Activated CD8-positive, alpha-beta T cell treated with anti-CD3 and anti-CD28 coated beads, Interleukin-2, amount 10 ng/mL, durations not matched to agents 7 days and 5 days (primary cell): Measurements from ENCODE around the gene MAPKBP1. TPM values are rescaled to one million over a fixed set of nuclear protein-coding genes. Genes with fewer than 3 reads are reported as not detected.
"Not testable (repeated sequence)": the region's sequence is repeated elsewhere in the genome, so short reads cannot be mapped to it uniquely, and the experiment has no call there.

Experiments
- ATAC-seq: fragments of 150-1000 bp; cut with Tn5 transposase; one replicate; pipeline ENCODE4 v1.10.0; 2021; ENCODE audit warnings: moderate library complexity
- CTCF ChIA-PET: fragments of 350-600 bp; sonication (Branson Sonifier 250); formaldehyde crosslinking; loops from one replicate; lab custom pipeline; 2021; ENCODE audit warnings: antibody characterized with exemption; lab: Charles Lee
- POLR2A ChIA-PET: fragments of 350-600 bp; sonication (Branson Sonifier 250); formaldehyde crosslinking; loops from one replicate; lab custom pipeline; 2021; ENCODE audit warnings: antibody characterized with exemption; lab: Charles Lee
- DNase-seq: peaks from one replicate; pipeline ENCODE4 v3.0.0-alpha.2; 2020
- H3K27ac Mint-ChIP-seq: one replicate; pipeline ENCODE4 v1.8.0; 2021; ENCODE audit warnings: mild to moderate bottlenecking, mixed read lengths
- H3K27me3 Mint-ChIP-seq: one replicate; pipeline ENCODE4 v1.8.0; 2021; ENCODE audit warnings: low read depth, mixed read lengths
- H3K36me3 Mint-ChIP-seq: one replicate; pipeline ENCODE4 v1.8.0; 2021; ENCODE audit warnings: low read depth, mixed read lengths
- H3K4me1 Mint-ChIP-seq: one replicate; pipeline ENCODE4 v1.8.0; 2021; ENCODE audit warnings: low read depth, mixed read lengths
- H3K4me3 Mint-ChIP-seq: one replicate; pipeline ENCODE4 v1.8.0; 2021; ENCODE audit warnings: mild to moderate bottlenecking, mixed read lengths
- H3K9me3 Mint-ChIP-seq: one replicate; pipeline ENCODE4 v1.8.0; 2022; ENCODE audit warnings: mixed read lengths; ENCODE audit not compliant: insufficient read depth
- total RNA-seq, 2 experiments: library from RNA; stranded (reverse); gene quantifications; one replicate each; pipeline ENCODE4 v1.2.3, GENCODE V29; 2021

MAPKBP1 gene
- total RNA-seq, 2 experiments from 2014 or later = 30.4 to 30.9 TPM

DNA sequence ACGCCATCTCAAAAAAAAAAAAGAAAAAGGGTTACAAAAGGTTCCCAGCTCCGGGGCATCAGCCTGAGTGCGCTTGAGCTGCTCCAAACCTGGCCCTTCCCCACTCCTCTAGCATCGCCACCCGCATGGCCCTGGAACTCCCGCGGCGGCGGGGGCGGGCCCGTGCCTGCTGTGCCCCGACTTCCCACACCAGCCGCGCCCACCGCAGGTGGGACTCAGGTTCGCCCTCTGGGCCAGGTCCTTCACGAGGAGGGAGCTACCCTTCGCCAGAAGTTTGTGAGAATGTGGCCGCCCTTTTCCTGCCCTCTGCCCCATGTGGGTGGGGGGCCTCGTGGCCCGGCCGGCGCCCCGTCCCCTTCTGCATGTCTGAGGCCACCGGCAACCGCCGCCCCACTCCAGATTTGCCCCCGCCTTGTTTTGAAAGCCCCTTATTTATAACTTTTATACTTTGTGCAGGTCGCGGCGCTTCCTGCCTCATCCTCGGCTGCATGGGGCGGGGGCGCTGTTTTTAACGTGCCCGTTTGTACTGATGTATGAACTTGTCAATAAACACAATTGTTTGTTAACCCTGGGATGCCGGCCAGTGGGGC, 53.1 kb downstream of the MAPKBP1 start:
- DNase-seq = peak; percentile 32
- H3K4me3 Mint-ChIP-seq = peak overlapping the region; percentile 86
- peaks cover 42% of the 10 kb centered on the region for H3K4me1 Mint-ChIP-seq
- peak overlapping the region; percentile 87 for H3K27ac Mint-ChIP-seq
- ATAC-seq = peak; percentile 4
- ChIA-PET CTCF (interaction anchor here (0.8 to 4.1 kb wide), 4 partner anchors 17 to 109 kb away, joined by 4 to 23 read pairs (median 6); partner anchors contain the start of gene MAPKBP1), POLR2A (interaction anchor here (0.8 to 1.6 kb wide), 2 partner anchors 26 to 54 kb away, joined by 3 read pairs; partner anchors contain the start of gene MAPKBP1)
- H3K36me3 Mint-ChIP-seq = peaks cover 19% of the 10 kb centered on the region
- no peaks in the 10 kb centered on the region for H3K27me3 Mint-ChIP-seq
- H3K9me3 Mint-ChIP-seq = no peaks in the 10 kb centered on the region

DNA sequence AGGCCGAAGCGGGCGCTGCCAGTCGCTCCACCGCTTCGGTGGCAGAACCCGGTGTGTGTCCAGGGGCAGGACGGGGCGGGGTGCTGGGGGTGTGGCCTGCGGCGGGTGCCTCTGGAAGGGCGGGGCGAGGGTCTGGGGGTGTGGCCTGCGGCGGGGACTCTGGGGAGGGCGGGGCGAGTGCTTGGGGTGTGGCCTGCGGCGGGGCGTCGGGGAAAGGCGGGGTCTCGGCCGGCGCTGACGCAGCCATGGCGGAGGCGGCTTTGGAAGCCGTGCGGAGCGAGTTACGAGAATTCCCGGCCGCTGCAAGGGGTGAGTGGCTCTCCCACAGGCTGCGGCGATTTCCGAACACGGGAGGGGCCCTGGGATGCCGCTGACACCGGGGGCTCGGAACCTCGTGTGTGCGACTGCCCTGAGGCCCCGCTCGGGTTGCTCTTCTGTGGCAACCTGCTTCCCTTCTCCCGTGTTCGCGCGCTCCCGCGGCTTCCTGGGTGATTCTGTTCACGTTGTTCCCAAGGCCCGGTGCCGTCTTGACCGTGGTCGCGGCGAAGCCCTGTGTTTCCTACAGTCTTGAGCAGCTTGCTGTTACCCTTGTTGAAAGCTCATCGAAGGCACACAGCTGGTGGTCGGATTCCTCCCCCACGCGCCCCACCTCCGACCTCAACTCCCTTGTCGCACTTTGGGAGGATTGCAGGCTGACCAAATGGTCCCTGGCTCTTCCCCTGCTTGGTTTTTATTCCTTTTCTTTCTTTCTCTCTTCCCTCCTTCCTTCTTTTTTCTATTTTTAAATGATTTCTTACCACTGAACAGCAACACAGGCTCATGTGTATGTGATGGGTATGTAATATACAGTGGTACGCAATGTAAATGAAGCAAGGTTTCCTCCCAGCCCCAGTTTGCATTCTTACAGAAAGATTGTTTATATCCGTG, 53.9 kb downstream of the MAPKBP1 start, which contains the start of gene JMJD7:
Gene JMJD7 (plus strand): TSS at position 213 of the 927 bp plus-strand sequence. CDS start 33 bp downstream, at position 246.
- ChIA-PET POLR2A (interaction anchor here (0.7 to 1.6 kb wide), 2 partner anchors 25 to 160 kb away, joined by 3 read pairs; no protein-coding TSS in a partner anchor), CTCF (interaction anchor here (0.9 to 4.1 kb wide), 5 partner anchors 16 to 108 kb away, joined by 3 to 23 read pairs (median 5); partner anchors contain the start of gene MAPKBP1)
- Mint-ChIP-seq H3K27me3 (no peaks in the 10 kb centered on the region), H3K4me3 (peak within 1 kb of the TSS; percentile 86), H3K9me3 (no peaks in the 10 kb centered on the region), H3K4me1 (peaks cover 50% of the 10 kb centered on the region), H3K36me3 (peaks cover 25% of the 10 kb centered on the region), H3K27ac (peak within 1 kb of the TSS; percentile 87)
- ATAC-seq (peak; percentile 87), DNase-seq (peak; percentile 96)

DNA sequence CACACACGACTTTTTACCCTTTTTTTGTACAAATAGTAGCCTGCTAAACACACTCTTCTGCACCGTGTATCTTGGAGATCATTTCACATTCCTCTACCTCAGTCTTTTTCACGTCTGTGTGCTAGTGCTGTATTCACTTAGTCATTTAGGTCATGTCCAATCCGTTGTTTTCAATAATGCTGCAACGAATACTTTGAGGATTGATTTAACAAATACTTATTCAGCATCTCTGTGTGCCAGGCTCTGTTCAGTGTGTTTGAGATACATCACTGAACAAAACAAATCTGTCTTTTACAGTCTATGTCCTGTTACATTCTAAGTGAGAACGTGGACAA, 54.5 kb downstream of the MAPKBP1 start:
- no peak for ATAC-seq
- no peak for DNase-seq
- Mint-ChIP-seq H3K27ac (peak overlapping the region; percentile 72), H3K36me3 (peaks cover 27% of the 10 kb centered on the region), H3K4me3 (peak overlapping the region; percentile 86), H3K9me3 (no peaks in the 10 kb centered on the region), H3K27me3 (no peaks in the 10 kb centered on the region), H3K4me1 (peaks cover 54% of the 10 kb centered on the region)
- CTCF ChIA-PET = interaction anchor here (0.9 to 4.1 kb wide), 4 partner anchors 17 to 108 kb away, joined by 3 to 23 read pairs (median 6); partner anchors contain the start of gene MAPKBP1
- POLR2A ChIA-PET = interaction anchor here (0.7 to 1.6 kb wide), 2 partner anchors 24 to 161 kb away, joined by 3 read pairs; no protein-coding TSS in a partner anchor

DNA sequence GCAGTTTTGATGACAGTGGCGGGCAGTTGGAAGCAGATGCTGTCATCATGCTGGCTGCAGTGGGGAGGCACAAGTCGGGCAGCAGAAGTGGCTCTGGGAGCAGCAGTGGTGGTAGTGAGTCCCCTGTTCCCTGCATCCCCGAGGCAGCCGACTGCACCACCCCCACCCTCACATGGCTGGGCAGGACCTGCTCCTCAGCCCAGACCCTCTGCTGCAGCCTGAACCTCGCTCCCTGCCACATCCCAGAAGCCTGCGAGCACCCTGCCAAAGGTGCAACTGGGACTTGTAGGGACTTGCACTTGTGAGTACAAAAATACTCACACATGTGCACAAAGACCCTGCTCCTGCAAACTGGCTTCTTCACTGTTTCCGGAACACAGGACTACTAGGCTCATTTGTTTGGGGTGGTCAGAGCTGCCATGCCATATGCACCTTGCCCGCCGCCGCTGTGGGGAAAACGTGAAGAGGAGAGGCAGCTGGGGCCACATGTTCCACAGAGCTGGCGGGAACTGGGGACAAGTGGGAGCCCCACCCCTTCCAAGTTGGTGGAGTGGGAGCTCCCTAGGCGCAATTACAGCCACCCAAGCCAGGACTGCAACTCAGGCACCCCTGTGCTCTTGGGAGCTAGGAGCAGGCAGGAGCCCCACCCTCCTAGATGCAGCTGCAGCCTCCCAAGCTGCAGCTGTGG, 55.8 kb downstream of the MAPKBP1 start:
- Mint-ChIP-seq H3K27ac (peak overlapping the region; percentile 35), H3K4me1 (peaks cover 65% of the 10 kb centered on the region)
- POLR2A ChIA-PET = interaction anchor here (1.7 kb wide), 1 partner anchor 16 kb away, joined by 5 read pairs; no protein-coding TSS in a partner anchor

DNA sequence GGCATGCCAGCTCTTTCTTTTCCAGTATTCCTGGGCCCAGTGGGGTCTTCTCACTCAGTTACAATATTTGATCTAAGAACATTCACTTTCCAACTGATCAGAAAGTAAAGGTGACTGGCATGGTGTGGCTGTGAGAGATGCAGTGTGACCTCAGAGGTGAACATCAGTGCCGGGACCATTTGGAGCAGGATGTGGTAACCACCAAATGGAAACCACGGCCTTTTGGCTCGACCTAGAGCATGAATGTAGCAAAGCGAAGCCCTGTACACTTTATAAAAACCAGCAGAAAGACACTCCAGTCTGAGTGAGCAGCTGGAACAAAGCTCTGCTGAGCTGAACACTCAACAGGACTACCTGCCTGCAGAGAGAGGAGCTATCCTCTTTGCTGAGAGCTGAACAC, 57.0 kb downstream of the MAPKBP1 start:
- Mint-ChIP-seq H3K4me3 (peak overlapping the region; percentile 30), H3K27ac (peak overlapping the region; percentile 77), H3K36me3 (peaks cover 20% of the 10 kb centered on the region), H3K4me1 (peaks cover 72% of the 10 kb centered on the region)
- ChIA-PET POLR2A (interaction anchor here (1.1 to 1.7 kb wide), 2 partner anchors 15 to 57 kb away, joined by 3 to 5 read pairs; partner anchors contain the start of gene MAPKBP1), CTCF (interaction anchor here (1.1 to 4.3 kb wide), 8 partner anchors 20 to 106 kb away, joined by 3 to 36 read pairs (median 5); partner anchors contain the start of gene MAPKBP1)
- not testable (repeated sequence) for H3K27me3 Mint-ChIP-seq, H3K9me3 Mint-ChIP-seq
- ATAC-seq (peak; percentile 48), DNase-seq (peak; percentile 90)

More for the DNA sequence above, 55.8 kb downstream of the MAPKBP1 start:
- Mint-ChIP-seq H3K4me3 (no peak overlapping the region), H3K36me3 (peaks cover 20% of the 10 kb centered on the region), H3K9me3 (no peaks in the 10 kb centered on the region), H3K27me3 (no peaks in the 10 kb centered on the region)
- ATAC-seq (no peak), DNase-seq (no peak)
- CTCF ChIA-PET = interaction anchor here (4.3 kb wide), 1 partner anchor 56 kb away, joined by 36 read pairs; the partner anchor contains the start of gene MAPKBP1

DNA sequence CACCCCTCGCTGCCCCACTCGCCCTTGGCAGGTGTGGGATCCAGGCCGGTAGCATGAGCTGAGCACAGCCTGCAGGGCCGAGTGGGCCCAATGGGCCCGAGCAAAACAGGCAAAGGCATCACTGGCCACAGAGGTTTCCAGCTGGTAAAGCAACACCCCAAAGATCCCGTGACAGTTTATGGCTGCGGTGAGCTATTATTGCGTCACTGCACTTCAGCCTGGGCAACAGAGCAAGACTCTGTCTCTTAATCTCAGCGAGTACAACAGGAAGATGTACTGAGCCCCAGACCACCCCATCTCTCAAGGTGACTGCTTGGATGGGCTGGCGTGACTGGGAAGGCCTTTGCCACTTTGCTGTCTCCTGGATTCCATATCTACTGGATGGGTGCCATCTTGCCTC, 57.9 kb downstream of the MAPKBP1 start:
- Mint-ChIP-seq H3K4me1 (peaks cover 68% of the 10 kb centered on the region), H3K27ac (peak overlapping the region; percentile 77), H3K9me3 (no peaks in the 10 kb centered on the region), H3K36me3 (peaks cover 21% of the 10 kb centered on the region), H3K4me3 (no peak overlapping the region), H3K27me3 (no peaks in the 10 kb centered on the region)
- no peak for ATAC-seq
- DNase-seq = no peak
- CTCF ChIA-PET = interaction anchor here (1.1 to 4.3 kb wide), 9 partner anchors 21 to 105 kb away, joined by 3 to 36 read pairs (median 5); partner anchors contain the start of gene MAPKBP1
- POLR2A ChIA-PET = interaction anchor here (0.7 to 1.7 kb wide), 2 partner anchors 14 to 30 kb away, joined by 3 to 5 read pairs; no protein-coding TSS in a partner anchor

DNA sequence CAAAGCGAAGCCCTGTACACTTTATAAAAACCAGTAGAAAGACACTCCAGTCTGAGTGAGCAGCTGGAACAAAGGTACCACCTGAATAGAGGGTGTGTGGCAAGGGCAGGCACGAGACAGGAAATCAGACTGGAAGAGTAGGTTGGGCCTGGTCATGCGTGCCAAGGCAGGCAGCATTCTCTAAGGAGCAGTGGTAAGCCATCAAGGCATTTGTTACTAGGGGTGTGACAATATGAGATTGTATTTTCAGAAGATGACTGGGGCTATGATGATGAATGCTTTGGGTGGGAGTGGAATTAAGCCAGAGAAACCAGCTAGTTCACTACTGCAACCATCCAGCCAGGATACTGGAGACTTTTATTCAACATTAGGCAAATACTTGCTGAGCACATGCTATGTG, 58.6 kb downstream of the MAPKBP1 start:
- POLR2A ChIA-PET = no interaction called here
- CTCF ChIA-PET = interaction anchor here (1.3 to 4.3 kb wide), 4 partner anchors 59 to 104 kb away, joined by 3 to 36 read pairs (median 4); partner anchors contain the start of gene MAPKBP1
- no peak overlapping the region for H3K4me3 Mint-ChIP-seq
- no peaks in the 10 kb centered on the region for H3K27me3 Mint-ChIP-seq
- ATAC-seq (no peak), DNase-seq (no peak)
- peaks cover 64% of the 10 kb centered on the region for H3K4me1 Mint-ChIP-seq
- H3K36me3 Mint-ChIP-seq = peaks cover 21% of the 10 kb centered on the region
- no peaks in the 10 kb centered on the region for H3K9me3 Mint-ChIP-seq
- H3K27ac Mint-ChIP-seq = no peak overlapping the region

DNA sequence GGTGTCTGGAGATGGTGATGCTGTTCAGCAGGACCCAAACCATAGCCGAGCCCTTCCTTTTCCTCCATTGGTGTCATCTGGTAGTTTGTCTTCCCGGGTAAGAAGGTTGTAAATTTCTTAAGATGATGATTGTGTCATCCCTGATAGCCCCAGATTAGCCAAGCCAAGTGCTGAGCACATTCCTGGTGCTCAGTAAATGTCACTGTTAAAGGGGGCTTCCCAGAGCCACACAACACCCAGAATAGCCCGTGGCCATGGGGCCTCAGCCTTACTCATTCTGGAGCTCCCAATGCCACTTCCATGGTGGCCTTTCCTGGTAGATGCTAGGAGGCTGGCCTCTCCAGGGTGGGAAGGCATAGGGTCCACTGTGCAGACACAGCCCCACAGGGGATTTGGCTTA, 59.8 kb downstream of the MAPKBP1 start:
- CTCF ChIA-PET = interaction anchor here (4.3 kb wide), 1 partner anchor 60 kb away, joined by 36 read pairs; the partner anchor contains the start of gene MAPKBP1
- DNase-seq (no peak), ATAC-seq (no peak)
- Mint-ChIP-seq H3K9me3 (no peaks in the 10 kb centered on the region), H3K27me3 (no peaks in the 10 kb centered on the region), H3K36me3 (peaks cover 21% of the 10 kb centered on the region), H3K4me1 (peaks cover 58% of the 10 kb centered on the region), H3K27ac (no peak overlapping the region), H3K4me3 (no peak overlapping the region)
- POLR2A ChIA-PET = no interaction called here

DNA sequence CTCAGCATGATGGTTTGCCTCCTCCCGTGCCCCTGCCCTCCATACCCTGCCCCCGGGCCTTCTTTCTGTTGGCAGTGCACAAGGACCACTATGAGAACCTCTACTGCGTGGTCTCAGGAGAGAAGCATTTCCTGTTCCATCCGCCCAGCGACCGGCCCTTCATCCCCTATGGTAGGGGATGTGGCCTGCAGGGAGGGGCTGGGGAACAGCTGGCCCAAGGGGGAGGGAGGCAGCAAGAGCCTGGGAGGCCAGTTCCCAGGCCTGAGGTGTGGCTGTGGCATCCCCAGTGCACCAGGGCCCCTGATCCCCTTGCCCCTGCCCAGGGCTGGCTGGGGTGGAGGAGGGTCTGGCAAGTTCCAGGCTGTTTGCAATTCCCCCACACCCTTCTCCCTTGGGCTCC, 61.8 kb downstream of the MAPKBP1 start:
- Mint-ChIP-seq H3K27me3 (no peaks in the 10 kb centered on the region), H3K27ac (no peak overlapping the region), H3K36me3 (peaks cover 19% of the 10 kb centered on the region), H3K9me3 (no peaks in the 10 kb centered on the region), H3K4me1 (peaks cover 43% of the 10 kb centered on the region), H3K4me3 (no peak overlapping the region)
- ATAC-seq (no peak), DNase-seq (no peak)
- ChIA-PET CTCF (no interaction called here), POLR2A (no interaction called here)

DNA sequence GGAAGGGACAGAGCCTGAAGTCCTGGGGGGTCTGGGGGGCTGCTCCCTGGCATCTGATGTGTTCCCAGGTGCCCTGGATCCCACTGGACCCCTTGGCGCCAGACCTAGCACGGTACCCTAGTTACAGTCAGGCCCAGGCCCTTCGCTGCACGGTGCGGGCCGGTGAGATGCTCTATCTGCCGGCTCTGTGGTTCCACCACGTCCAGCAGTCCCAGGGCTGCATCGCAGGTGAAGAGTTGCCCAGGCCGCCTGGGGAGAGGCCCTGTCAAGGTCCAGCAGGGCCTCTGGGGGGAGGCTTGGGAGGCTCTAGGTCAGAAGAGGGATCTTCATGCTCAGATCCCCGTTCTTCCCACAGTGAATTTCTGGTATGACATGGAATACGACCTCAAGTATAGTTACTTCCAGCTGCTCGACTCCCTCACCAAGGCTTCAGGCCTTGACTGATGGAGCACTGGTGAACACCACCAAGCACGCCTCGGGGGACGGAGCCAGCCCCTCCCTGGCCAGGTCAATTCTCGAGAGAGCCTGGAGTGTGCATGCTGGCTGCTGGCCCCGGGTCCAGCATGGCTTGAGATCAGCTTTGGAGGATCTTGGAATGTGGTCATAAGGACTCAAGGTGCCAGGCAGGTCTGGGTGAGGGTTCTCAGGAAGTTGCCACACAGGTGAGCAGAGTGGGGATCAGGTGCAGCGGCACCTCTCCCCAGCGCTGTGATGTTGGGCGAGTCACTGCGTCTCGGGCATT, 62.6 kb downstream of the MAPKBP1 start:
- no peak for DNase-seq
- Mint-ChIP-seq H3K4me3 (no peak overlapping the region), H3K36me3 (peaks cover 16% of the 10 kb centered on the region), H3K27ac (no peak overlapping the region), H3K4me1 (peaks cover 35% of the 10 kb centered on the region), H3K27me3 (no peaks in the 10 kb centered on the region), H3K9me3 (no peaks in the 10 kb centered on the region)
- CTCF ChIA-PET = interaction anchor here (0.6 to 1.9 kb wide), 2 partner anchors 26 to 63 kb away, joined by 3 to 5 read pairs; partner anchors contain the start of gene MAPKBP1
- POLR2A ChIA-PET = no interaction called here
- no peak for ATAC-seq
